Loucy (cell line): ENCODE measurements around the gene MRM2.

Source experiments
- H2AFZ ChIP-seq: fragments of 200-600 bp; sonication (generic); 2 replicates; pipeline ENCODE4 v1.6.0; 2016; ENCODE audit warnings: antibody characterized with exemption, mild to moderate bottlenecking, low read length, moderate library complexity
- H3F3A ChIP-seq: fragments of 200-600 bp; 2 replicates; pipeline ENCODE4 v1.6.0; 2016; ENCODE audit warnings: antibody characterized with exemption, low read depth, mild to moderate bottlenecking
- H3K27me3 ChIP-seq: fragments of 200-600 bp; sonication (generic); 2 replicates; pipeline ENCODE4 v1.6.1; 2014; ENCODE audit warnings: low read length, mild to moderate bottlenecking; ENCODE audit not compliant: insufficient read depth, poor library complexity, severe bottlenecking
- H3K36me3 ChIP-seq: fragments of 200-600 bp; sonication (generic); 2 replicates; pipeline ENCODE4 v1.6.1; 2016; ENCODE audit warnings: low read length; ENCODE audit not compliant: insufficient read depth
- H3K4me1 ChIP-seq: fragments of 200-600 bp; sonication (generic); 2 replicates; pipeline ENCODE4 v1.5.1; 2014; ENCODE audit warnings: low read length, mild to moderate bottlenecking; ENCODE audit not compliant: insufficient read depth, poor library complexity, severe bottlenecking
- H3K4me2 ChIP-seq: fragments of 200-600 bp; sonication (generic); 2 replicates; pipeline ENCODE4 v1.6.0; 2014; ENCODE audit warnings: antibody characterized with exemption, low read length, low read depth, mild to moderate bottlenecking; ENCODE audit not compliant: poor library complexity, severe bottlenecking
- H3K4me3 ChIP-seq: fragments of 200-600 bp; sonication (generic); 2 replicates; pipeline ENCODE4 v1.5.1; 2014; ENCODE audit warnings: low read length, mild to moderate bottlenecking, mixed read lengths; ENCODE audit not compliant: poor library complexity, severe bottlenecking
- H3K79me2 ChIP-seq: fragments of 200-600 bp; sonication (generic); 2 replicates; pipeline ENCODE4 v1.6.1; 2014; ENCODE audit warnings: low read length; ENCODE audit not compliant: insufficient read depth
- H3K9ac ChIP-seq: fragments of 200-600 bp; sonication (generic); 2 replicates; pipeline ENCODE4 v1.6.0; 2014; ENCODE audit warnings: mild to moderate bottlenecking, low read depth, low read length, moderate library complexity; ENCODE audit not compliant: poor library complexity, severe bottlenecking
- H3K9me2 ChIP-seq: fragments of 200-600 bp; sonication (generic); replicated peaks from 2 replicates; pipeline ENCODE4 v1.6.1; 2016; ENCODE audit warnings: low read depth, low read length, mixed read lengths
- H3K9me3 ChIP-seq: fragments of 200-600 bp; sonication (generic); 2 replicates; pipeline ENCODE4 v1.6.1; 2014; ENCODE audit warnings: mild to moderate bottlenecking, antibody characterized with exemption, low read length, low read depth; ENCODE audit not compliant: insufficient read depth
- H4K20me1 ChIP-seq: fragments of 200-600 bp; sonication (generic); 2 replicates; pipeline ENCODE4 v1.6.0; 2014; ENCODE audit warnings: antibody characterized with exemption, low read length, mild to moderate bottlenecking; ENCODE audit not compliant: insufficient read depth, poor library complexity, severe bottlenecking
- CTCF ChIP-seq: fragments of 200-600 bp; sonication (generic); conservative IDR thresholded peaks from 2 replicates; pipeline ENCODE4 v1.5.1; 2014; ENCODE audit warnings: mild to moderate bottlenecking, antibody characterized with exemption, low read length
- EZH2phosphoT487 ChIP-seq: fragments of 200-600 bp; IDR thresholded peaks from 2 replicates; pipeline ENCODE4 v1.6.1; 2018; ENCODE audit warnings: antibody characterized with exemption, mild to moderate bottlenecking, moderate library complexity, borderline replicate concordance

Gene MRM2

GRCh38 chr7:2211926-2212325 is 30.1 kb downstream of the MRM2 start:
- no peak overlapping the region for H3K9ac ChIP-seq
- no peaks in the 10 kb centered on the region for H3K9me2 ChIP-seq
- H4K20me1 ChIP-seq = no peaks in the 10 kb centered on the region
- H3F3A ChIP-seq = no peaks in the 10 kb centered on the region
- H3K36me3 ChIP-seq = peaks cover 80% of the 10 kb centered on the region; the same call in 1 of the 2 replicates
- peaks cover 17% of the 10 kb centered on the region for H3K4me1 ChIP-seq
- H3K4me3 ChIP-seq = no peak overlapping the region
- TF ChIP-seq CTCF (no peak), EZH2phosphoT487 (no peak)
- H3K9me3 ChIP-seq = no peaks in the 10 kb centered on the region
- no peaks in the 10 kb centered on the region for H3K27me3 ChIP-seq
- H3K79me2 ChIP-seq = peaks cover 5% of the 10 kb centered on the region; the same call in 1 of the 2 replicates
- H3K4me2 ChIP-seq = no peak overlapping the region
- no peak overlapping the region for H2AFZ ChIP-seq

DNA sequence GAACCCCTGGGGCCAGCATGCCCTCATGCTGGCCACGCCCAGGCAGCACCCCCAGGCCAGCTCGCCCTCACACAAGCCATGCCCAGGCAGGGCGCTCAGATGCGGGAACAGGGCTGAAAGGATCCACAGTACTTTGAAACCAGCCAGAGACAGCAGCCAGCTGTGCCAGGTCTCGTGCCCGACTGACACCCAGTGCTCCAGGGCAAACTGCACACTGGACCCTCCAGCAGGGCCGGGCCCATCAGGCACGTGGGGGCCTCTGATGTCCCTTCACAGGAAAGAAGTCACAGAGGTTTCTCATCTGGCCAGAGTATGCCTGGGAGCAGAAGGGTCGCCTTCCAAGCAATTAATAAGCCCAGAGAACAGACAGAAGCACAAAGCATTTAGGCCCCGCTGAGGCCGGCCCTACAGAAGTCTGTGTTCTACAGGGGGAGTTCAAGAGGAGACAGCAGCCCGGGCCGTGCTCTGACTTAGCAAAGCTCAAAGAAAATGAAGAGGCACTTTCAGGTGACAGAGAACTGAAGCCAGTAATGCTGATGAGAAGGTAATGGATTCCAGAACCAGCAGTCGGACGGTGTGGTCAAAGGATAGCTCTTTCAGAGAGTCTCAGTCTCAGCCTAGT is 30.6 kb downstream of the MRM2 start:
- peaks cover 77% of the 10 kb centered on the region; the same call in 1 of the 2 replicates for H3K36me3 ChIP-seq
- no peaks in the 10 kb centered on the region for H3F3A ChIP-seq
- no peaks in the 10 kb centered on the region for H3K27me3 ChIP-seq
- no peaks in the 10 kb centered on the region for H4K20me1 ChIP-seq
- no peak overlapping the region for H3K9ac ChIP-seq
- peaks cover 5% of the 10 kb centered on the region; the same call in 1 of the 2 replicates for H3K79me2 ChIP-seq
- no peak overlapping the region for H2AFZ ChIP-seq
- H3K4me2 ChIP-seq = no peak overlapping the region
- H3K9me3 ChIP-seq = no peaks in the 10 kb centered on the region
- peaks cover 17% of the 10 kb centered on the region for H3K4me1 ChIP-seq
- H3K9me2 ChIP-seq = no peaks in the 10 kb centered on the region
- TF ChIP-seq CTCF (no peak), EZH2phosphoT487 (no peak)
- no peak overlapping the region for H3K4me3 ChIP-seq

DNA sequence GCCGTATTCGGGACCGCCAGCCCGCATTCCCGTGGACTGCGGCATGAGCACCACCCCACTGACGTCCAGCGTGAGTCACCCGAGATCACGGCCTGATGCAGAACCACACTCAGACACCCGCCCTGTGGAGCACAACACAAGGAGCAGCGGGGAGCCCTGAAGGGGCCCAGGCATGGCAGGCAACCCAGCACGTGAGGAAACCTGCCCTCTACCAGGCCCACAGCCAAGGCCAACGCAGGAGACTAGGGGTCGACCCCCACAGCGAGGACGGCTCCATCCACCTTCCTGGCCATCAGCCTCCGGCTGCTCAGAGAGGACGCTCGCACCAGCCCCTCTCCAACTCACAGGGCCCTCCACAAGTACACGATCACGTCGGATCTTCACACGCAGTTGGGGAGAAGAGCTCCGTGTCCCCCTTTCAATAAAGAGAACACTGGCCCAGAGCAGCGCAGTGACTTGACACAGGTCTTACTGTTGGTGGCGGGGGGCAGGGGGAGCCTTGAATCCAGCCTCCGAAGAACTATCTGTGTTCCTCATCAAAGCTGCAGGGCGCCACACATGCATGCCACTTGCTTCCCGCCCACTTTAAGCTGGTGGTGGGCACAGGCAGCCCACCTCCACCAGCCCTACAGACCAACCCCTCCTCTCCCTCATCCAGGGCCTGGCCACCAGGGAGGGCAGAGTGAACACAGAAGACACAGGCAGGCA is 31.3 kb downstream of the MRM2 start:
- H3K27me3 ChIP-seq = no peaks in the 10 kb centered on the region
- no peaks in the 10 kb centered on the region for H4K20me1 ChIP-seq
- no peaks in the 10 kb centered on the region for H3K9me3 ChIP-seq
- H3K4me3 ChIP-seq = no peak overlapping the region
- no peak overlapping the region for H3K9ac ChIP-seq
- no peaks in the 10 kb centered on the region for H3K9me2 ChIP-seq
- peaks cover 17% of the 10 kb centered on the region for H3K4me1 ChIP-seq
- H3F3A ChIP-seq = no peaks in the 10 kb centered on the region
- H3K36me3 ChIP-seq = peaks cover 74% of the 10 kb centered on the region; the same call in 1 of the 2 replicates
- H3K79me2 ChIP-seq = peaks cover 5% of the 10 kb centered on the region; the same call in 1 of the 2 replicates
- H2AFZ ChIP-seq = no peak overlapping the region
- TF ChIP-seq CTCF (no peak), EZH2phosphoT487 (no peak)
- no peak overlapping the region for H3K4me2 ChIP-seq
